SH-SY5Y (cell line): ENCODE results near the gene PPFIA4.

Source experiments
- GATA2 ChIP-seq: IDR thresholded peaks from 2 replicates; pipeline ENCODE4 v1.6.1; 2011; ENCODE audit warnings: mild to moderate bottlenecking, low read depth, low read length
- GATA3 ChIP-seq: IDR thresholded peaks from 2 replicates; pipeline ENCODE4 v1.6.1; 2011; ENCODE audit warnings: low read depth, mild to moderate bottlenecking, low read length, moderate library complexity

DNA sequence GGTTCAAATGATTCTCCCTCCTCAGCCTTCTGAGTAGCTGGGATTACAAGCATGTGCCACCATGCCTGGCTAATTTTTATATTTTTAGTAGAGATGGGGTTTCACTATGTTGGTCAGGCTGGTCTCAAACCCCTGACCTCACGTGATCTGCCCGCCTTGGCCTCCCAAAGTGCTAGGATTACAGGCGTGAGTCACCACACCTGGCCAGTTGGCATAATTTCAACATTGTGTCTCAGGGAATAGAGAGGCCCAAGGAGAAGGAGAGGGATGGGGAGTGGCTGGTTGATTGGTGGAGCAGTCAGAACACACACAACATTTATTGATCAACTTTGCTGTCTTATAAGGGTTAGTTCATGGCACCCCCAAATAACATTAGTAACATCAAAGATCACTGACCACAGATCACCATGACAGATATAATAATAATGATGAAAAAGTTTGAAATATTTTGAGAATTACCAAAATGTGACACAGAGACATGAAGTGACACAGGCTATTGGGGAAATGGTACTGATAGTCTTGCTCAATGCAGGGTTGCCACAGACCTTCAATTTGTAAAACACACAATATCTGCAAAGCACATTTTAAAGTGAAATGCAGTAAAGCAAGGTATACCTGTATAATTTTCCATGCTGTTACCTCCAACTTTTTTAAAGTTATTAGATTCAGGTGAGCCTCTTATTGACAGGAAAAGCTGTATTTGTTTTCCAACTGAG lies 43.4 kb upstream of the PPFIA4 start:
- TF ChIP-seq GATA2 (no peak), GATA3 (no peak)
